GM23248 (cell line): Measurements from ENCODE around the gene TRIP12. TPM values are rescaled to one million over a fixed set of nuclear protein-coding genes. Genes with fewer than 3 reads are reported as not detected.
"Not testable (repeated sequence)": the region's sequence is repeated elsewhere in the genome, so short reads cannot be mapped to it uniquely, and the experiment has no call there.

Experiments used
- DNase-seq: peaks from one replicate; pipeline ENCODE4 v3.0.0-alpha.2; 2015
- H2AFZ ChIP-seq: fragments of 200-600 bp; sonication (generic); 2 replicates; pipeline ENCODE4 v1.6.1; 2016; ENCODE audit warnings: antibody characterized with exemption
- H3F3A ChIP-seq: fragments of 200-600 bp; sonication (generic); 2 replicates; pipeline ENCODE4 v1.6.1; 2016; ENCODE audit warnings: mild to moderate bottlenecking, antibody characterized with exemption, mixed run types; ENCODE audit not compliant: insufficient read depth
- H3K27ac ChIP-seq: fragments of 200-600 bp; sonication (generic); 2 replicates; pipeline ENCODE4 v1.5.1; 2016; ENCODE audit warnings: mild to moderate bottlenecking
- H3K27me3 ChIP-seq: fragments of 200-600 bp; sonication (generic); replicated peaks from 2 replicates; pipeline ENCODE4 v1.6.1; 2016; ENCODE audit warnings: mild to moderate bottlenecking; ENCODE audit not compliant: insufficient read depth
- H3K36me3 ChIP-seq: fragments of 200-600 bp; sonication (generic); 2 replicates; pipeline ENCODE4 v1.6.1; 2016; ENCODE audit warnings: low read depth, mild to moderate bottlenecking
- H3K4me1 ChIP-seq: fragments of 200-600 bp; sonication (generic); 2 replicates; pipeline ENCODE4 v1.6.1; 2016; ENCODE audit warnings: mild to moderate bottlenecking; ENCODE audit not compliant: insufficient read depth
- H3K4me2 ChIP-seq: fragments of 200-600 bp; sonication (generic); one replicate; pipeline ENCODE4 v1.6.1; 2016; ENCODE audit warnings: mild to moderate bottlenecking; ENCODE audit not compliant: unreplicated experiment
- H3K4me3 ChIP-seq: fragments of 200-600 bp; sonication (generic); 2 replicates; pipeline ENCODE4 v1.5.1; 2016; ENCODE audit warnings: mild to moderate bottlenecking
- H3K79me2 ChIP-seq: fragments of 200-600 bp; sonication (generic); 2 replicates; pipeline ENCODE4 v1.6.1; 2016; ENCODE audit warnings: mild to moderate bottlenecking; ENCODE audit not compliant: insufficient read depth
- H3K9ac ChIP-seq: fragments of 200-600 bp; sonication (generic); 2 replicates; pipeline ENCODE4 v1.6.1; 2016; ENCODE audit warnings: mild to moderate bottlenecking
- H3K9me2 ChIP-seq: fragments of 200-600 bp; sonication (generic); 2 replicates; pipeline ENCODE4 v1.6.1; 2016; ENCODE audit warnings: mixed run types, mild to moderate bottlenecking, moderate library complexity; ENCODE audit not compliant: insufficient read depth
- H3K9me3 ChIP-seq: fragments of 200-600 bp; sonication (generic); one replicate; pipeline ENCODE4 v1.6.1; 2017; ENCODE audit warnings: low read depth
- H4K20me1 ChIP-seq: fragments of 200-600 bp; sonication (generic); 2 replicates; pipeline ENCODE4 v1.6.0; 2016; ENCODE audit not compliant: insufficient read depth
- EZH2 ChIP-seq: fragments of 200-600 bp; sonication (generic); IDR thresholded peaks from 2 replicates; pipeline ENCODE4 v1.6.1; 2018; ENCODE audit warnings: antibody characterized with exemption, mild to moderate bottlenecking; ENCODE audit not compliant: insufficient read depth, poor library complexity, severe bottlenecking
- EZH2phosphoT487 ChIP-seq: fragments of 200-600 bp; sonication (generic); IDR thresholded peaks from 2 replicates; pipeline ENCODE4 v1.6.1; 2018; ENCODE audit warnings: antibody characterized with exemption, moderate library complexity, mild to moderate bottlenecking, low read depth; ENCODE audit not compliant: insufficient read depth
- WGBS, 2 experiments: methylation state at CpG; one replicate each; pipeline ENCODE4 v1.1.6; 2015 to 2017; ENCODE audit warnings: low lambda C conversion rate in 2 of 2, low coverage in 1 of 2; ENCODE audit errors: missing lambda C conversion rate in 2 of 2; 5-methylcytosine and 5-hydroxymethylcytosine counted together
- in situ Hi-C: fragments of 300-500 bp; cut with MboI; formaldehyde crosslinking; loops from 2 replicates; pipeline ENCODE4 v1.15.0; 2020
- polyA plus RNA-seq: library from polyadenylated mRNA; unstranded; fragments of >200 nt; fragmentation: Nextera tagmentation; extraction: Ambion mirVana; gene quantifications from 2 replicates; pipeline ENCODE4 v1.2.1, GENCODE V29; 2016
- total RNA-seq: library from RNA; depleted of rRNA; stranded (reverse); fragments of >200 nt; shearing (Covaris generic); gene quantifications from 2 replicates; pipeline ENCODE4 v1.2.3, GENCODE V29; 2014

TRIP12 gene
- total and polyA plus RNA-seq, 2 experiments from 2014 or later = 52.2 to 124 TPM

DNA sequence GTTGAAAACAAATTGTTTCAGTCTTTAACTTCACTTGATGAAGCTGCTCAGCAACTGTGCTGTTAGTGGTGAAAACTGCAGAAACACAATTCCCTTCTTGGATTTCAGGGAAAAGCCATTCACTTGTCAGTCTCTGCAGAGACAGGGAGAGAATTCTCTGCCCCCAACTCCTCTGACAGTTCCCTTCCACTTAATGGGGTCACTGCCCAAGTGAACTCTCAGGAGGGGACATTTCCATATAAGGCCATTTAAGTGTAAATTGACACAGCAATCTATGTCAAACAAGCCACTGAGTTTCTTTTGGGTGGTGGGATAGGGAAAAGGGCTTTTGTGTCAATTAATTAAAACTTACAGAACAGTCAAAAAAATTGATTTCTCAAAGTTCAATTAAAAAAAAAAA, 156.1 kb downstream of the TRIP12 start:
- Histone ChIP-seq H4K20me1 (no peaks in the 10 kb centered on the region), H3K4me1 (no peaks in the 10 kb centered on the region), H3K9ac (no peak overlapping the region), H3K36me3 (peaks cover 58% of the 10 kb centered on the region), H3K9me2 (no peaks in the 10 kb centered on the region), H2AFZ (no peak overlapping the region), H3K4me3 (no peak overlapping the region), H3K27me3 (no peaks in the 10 kb centered on the region), H3K27ac (no peak overlapping the region), H3F3A (no peaks in the 10 kb centered on the region), H3K9me3 (no peaks in the 10 kb centered on the region), H3K4me2 (no peak overlapping the region), H3K79me2 (no peaks in the 10 kb centered on the region)
- in situ Hi-C loops = no loop called here
- DNase-seq = no peak
- no peak for TF ChIP-seq EZH2phosphoT487

DNA sequence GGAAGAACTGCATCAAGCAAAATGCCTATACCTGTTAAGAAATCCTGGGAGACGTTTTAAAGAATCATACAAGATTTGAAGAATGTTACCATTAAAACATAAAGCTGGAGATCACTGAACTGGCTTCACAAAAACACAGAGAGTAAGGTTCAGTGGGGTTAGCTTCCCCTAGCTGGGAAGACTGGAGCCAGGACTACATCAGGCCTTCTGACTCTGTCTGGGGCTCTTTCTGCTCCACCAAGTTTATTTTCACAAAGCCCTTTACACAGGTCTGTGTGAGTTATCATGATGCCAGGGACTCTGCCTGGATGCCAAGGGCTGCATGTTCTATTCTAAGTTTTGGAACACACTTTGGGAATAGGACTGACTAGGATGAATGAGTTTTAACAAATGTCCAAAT, 160.1 kb downstream of the TRIP12 start:
- WGBS, 2 experiments = 10 to 25% methylated on average over 1 of the region's 1 CpG
- Histone ChIP-seq H4K20me1 (no peaks in the 10 kb centered on the region), H3K27me3 (no peaks in the 10 kb centered on the region), H3K4me1 (no peaks in the 10 kb centered on the region), H3K9me2 (no peaks in the 10 kb centered on the region), H3K36me3 (peaks cover 30% of the 10 kb centered on the region), H3K4me3 (no peak overlapping the region), H3K9ac (no peak overlapping the region), H2AFZ (no peak overlapping the region), H3K27ac (no peak overlapping the region), H3K9me3 (no peaks in the 10 kb centered on the region), H3K79me2 (no peaks in the 10 kb centered on the region), H3K4me2 (no peak overlapping the region), H3F3A (no peaks in the 10 kb centered on the region)
- TF ChIP-seq EZH2 (no peak), EZH2phosphoT487 (no peak)
- in situ Hi-C loops = no loop called here
- DNase-seq = no peak

DNA sequence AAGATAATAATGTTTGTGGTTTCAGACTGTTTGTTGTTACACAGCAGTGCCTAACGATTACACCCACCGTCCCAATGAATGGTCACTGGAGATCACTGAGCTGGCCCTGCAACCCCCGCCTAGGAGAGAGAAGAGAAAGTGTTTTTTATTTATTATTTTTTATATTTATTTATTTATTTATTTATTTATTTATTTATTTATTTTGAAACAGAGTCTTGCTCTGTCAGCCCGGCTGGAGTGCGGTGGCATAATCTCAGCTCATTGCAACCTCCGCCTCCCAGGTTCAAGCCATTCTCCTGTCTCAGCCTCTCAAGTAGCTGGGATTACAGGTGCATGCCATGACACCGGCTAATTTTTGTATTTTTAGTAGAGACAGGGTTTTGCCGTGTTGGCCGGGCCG, 164.3 kb downstream of the TRIP12 start:
- H3K4me2 ChIP-seq, H3K9me2 ChIP-seq, H3F3A ChIP-seq, DNase-seq, H4K20me1 ChIP-seq, H3K27ac ChIP-seq, H3K4me1 ChIP-seq, H3K9ac ChIP-seq, H3K27me3 ChIP-seq, in situ Hi-C loops, H3K4me3 ChIP-seq, H2AFZ ChIP-seq, H3K9me3 ChIP-seq, H3K36me3 ChIP-seq, H3K79me2 ChIP-seq: not testable (repeated sequence)
- WGBS, 2 experiments = 97% methylated on average over 10 of the region's 10 CpGs

DNA sequence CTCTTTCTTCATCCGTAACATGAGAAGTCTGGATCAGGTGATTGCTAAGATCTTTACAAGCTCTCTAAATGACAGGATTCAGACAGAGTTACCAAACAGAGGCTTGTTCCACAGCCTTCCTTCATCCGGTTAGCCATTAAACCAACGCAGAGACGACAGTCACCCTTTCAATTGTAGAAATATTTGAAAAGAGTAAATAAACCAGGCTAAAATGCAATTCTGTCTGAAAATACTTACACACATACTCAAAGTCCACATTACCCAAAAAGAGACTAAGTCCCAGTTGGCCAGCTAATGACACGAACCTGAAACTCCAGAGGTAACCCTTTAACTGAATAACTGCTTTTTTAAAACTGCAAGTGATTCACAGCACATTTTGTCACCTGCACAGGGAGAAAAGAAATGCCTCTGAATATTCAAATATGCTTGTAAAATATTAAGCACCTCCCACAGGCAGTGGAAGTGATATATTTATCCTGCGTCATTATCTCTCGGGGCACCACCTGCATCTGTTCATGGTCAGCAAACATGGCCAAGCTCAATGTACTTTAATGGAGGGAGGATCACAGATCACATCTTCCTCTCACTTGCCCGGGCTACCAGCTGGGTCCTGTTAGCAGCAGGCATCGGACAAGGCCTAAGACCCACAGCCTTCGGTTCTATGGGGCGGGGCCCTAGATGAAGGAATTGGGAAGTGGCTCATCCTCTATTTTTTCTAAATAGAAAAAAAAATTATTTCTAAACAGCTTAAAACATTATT, 168.7 kb downstream of the TRIP12 start:
- H3K9ac ChIP-seq = no peak overlapping the region
- H3K4me3 ChIP-seq = no peak overlapping the region
- H3F3A ChIP-seq = no peaks in the 10 kb centered on the region
- 84 to 85% methylated on average over 11 of the region's 11 CpGs for WGBS, 2 experiments
- H2AFZ ChIP-seq = no peak overlapping the region
- H3K79me2 ChIP-seq = no peaks in the 10 kb centered on the region
- no peaks in the 10 kb centered on the region for H3K4me1 ChIP-seq
- no peak for DNase-seq
- no peaks in the 10 kb centered on the region for H3K9me3 ChIP-seq
- no peaks in the 10 kb centered on the region for H4K20me1 ChIP-seq
- H3K36me3 ChIP-seq = no peaks in the 10 kb centered on the region
- TF ChIP-seq EZH2 = no peak
- no peaks in the 10 kb centered on the region for H3K9me2 ChIP-seq
- no peak overlapping the region for H3K4me2 ChIP-seq
- no peak overlapping the region for H3K27ac ChIP-seq
- in situ Hi-C loops = no loop called here
- H3K27me3 ChIP-seq = no peaks in the 10 kb centered on the region

DNA sequence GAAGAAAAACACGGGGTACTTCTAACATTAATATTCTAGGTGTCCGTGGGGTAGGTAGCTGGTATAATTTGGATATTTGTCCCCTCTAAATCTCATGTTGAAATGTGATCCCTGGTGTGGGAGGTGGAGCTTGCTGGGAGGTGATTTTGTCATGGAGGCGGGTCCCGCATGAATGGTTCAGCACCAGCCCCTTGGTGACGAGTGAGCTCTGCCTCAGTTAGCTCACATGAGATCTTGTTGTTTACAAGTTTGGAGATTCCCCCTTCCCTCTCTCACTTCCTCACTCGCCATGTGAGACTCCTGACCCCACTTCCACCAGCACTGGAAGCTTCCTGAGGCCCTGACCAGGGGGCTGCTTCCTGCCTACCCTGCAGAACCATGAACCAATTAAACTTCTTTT, 172.0 kb downstream of the TRIP12 start:
- Histone ChIP-seq H3K4me3 (no peak overlapping the region), H3K36me3 (no peaks in the 10 kb centered on the region), H3K4me2 (no peak overlapping the region), H3K9me2 (no peaks in the 10 kb centered on the region), H3K4me1 (no peaks in the 10 kb centered on the region), H3F3A (no peaks in the 10 kb centered on the region), H2AFZ (no peak overlapping the region), H4K20me1 (no peaks in the 10 kb centered on the region), H3K9me3 (no peaks in the 10 kb centered on the region), H3K9ac (no peak overlapping the region), H3K79me2 (no peaks in the 10 kb centered on the region), H3K27me3 (no peaks in the 10 kb centered on the region), H3K27ac (no peak overlapping the region)
- no peak for DNase-seq
- 89 to 94% methylated on average over 6 of the region's 6 CpGs for WGBS, 2 experiments
- in situ Hi-C loops = no loop called here
- TF ChIP-seq EZH2phosphoT487 (no peak), EZH2 (no peak)
